GM13976 (cell line): ENCODE data around the gene PSTPIP1.
A peak's percentile ranks its signal among the peaks of the same experiment; 100 is the strongest.

Experiments
- DNase-seq: peaks from one replicate; pipeline ENCODE4 v3.0.0; 2012; ENCODE audit warnings: low spot score
- CTCF ChIP-seq: IDR thresholded peaks from 2 replicates; pipeline ENCODE4 v1.5.1; 2012; ENCODE audit warnings: borderline replicate concordance, mild to moderate bottlenecking; ENCODE audit not compliant: insufficient read depth; ENCODE audit errors: extremely low read depth, missing control alignments, control extremely low read depth
- in situ Hi-C: fragments of 300-500 bp; cut with MboI; formaldehyde crosslinking; loops from one replicate; pipeline ENCODE4 v1.12.0; 2022; ENCODE audit warnings: low sequenced_read_pairs, mixed read lengths, inconsistent platforms; ENCODE audit not compliant: unreplicated experiment

Gene PSTPIP1

GRCh38 chr15:77021803-77022381 is 27.0 kb downstream of the PSTPIP1 start:
- DNase-seq = no peak

GRCh38 chr15:77022646-77023575 is 28.0 kb downstream of the PSTPIP1 start:
- no peak for DNase-seq
- no peak for TF ChIP-seq CTCF
- in situ Hi-C loops = no loop called here

More at GRCh38 chr15:77021803-77022381, 27.0 kb downstream of the PSTPIP1 start:
- in situ Hi-C loops = no loop called here
- TF ChIP-seq CTCF = no peak

- DNase-seq = no peak
- no peak for TF ChIP-seq CTCF
- in situ Hi-C loops = no loop called here
Measured at GRCh38 chr15:77023576-77024272, 28.8 kb downstream of the PSTPIP1 start.

- in situ Hi-C loops = no loop called here
- TF ChIP-seq CTCF = peak; percentile 84
- peak; percentile 87 for DNase-seq
Measured at GRCh38 chr15:77024273-77025082, 29.6 kb downstream of the PSTPIP1 start.

DNA sequence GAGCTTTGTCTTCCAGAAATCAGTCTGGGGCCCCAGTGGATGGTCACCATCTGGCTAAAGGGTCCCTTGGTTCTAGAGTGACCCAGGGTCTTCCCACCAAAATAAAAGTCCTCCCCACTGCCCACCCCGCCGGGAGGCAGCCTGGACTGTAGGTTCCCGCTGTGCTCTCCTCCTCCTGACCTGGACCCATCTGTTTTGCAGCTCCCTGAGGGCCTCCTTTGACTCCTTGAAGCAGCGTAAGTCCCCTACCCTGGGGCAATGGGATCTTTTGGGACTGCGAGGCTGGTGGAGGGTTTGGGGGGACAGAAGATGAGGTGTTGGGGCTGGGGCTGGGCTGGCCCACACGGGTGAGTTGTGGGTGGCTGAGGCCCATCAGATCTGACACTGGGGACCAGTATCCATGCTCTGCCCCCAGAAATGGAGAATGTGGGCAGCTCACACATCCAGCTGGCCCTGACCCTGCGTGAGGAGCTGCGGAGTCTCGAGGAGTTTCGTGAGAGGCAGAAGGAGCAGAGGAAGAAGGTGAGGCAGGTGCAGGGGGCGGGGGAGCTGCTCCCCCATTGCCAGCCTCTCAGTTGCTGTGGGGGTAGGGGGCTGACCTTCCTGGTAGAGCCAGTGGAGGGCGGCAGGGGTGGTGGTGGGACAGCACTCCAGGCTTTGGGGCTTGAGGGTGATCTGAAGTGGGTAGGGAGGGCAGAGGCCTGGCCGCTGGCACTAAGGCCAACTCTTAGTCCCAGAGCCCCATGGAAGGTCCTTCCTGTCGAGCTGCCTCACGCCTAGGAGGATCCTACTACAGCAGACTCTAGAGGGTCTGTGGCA is 30.4 kb downstream of the PSTPIP1 start:
- in situ Hi-C loops = no loop called here
- no peak for DNase-seq
- no peak for TF ChIP-seq CTCF
